Transverse colon (tissue), 4 donors: Measurements from ENCODE around the gene SLC13A3. TPM values are rescaled to one million over a fixed set of nuclear protein-coding genes. Genes with fewer than 3 reads are reported as not detected.

Experiments
- DNase-seq: peaks from one replicate; pipeline ENCODE4 v3.0.0-alpha.2; 2019
- H3K27ac ChIP-seq, 4 donors: fragments of 200-600 bp; sonication (generic); 2 replicates each; pipeline ENCODE4 v1.5.1; 2016 to 2018; ENCODE audit warnings: inconsistent platforms in 4 of 4
- H3K27me3 ChIP-seq: fragments of 200-600 bp; sonication (generic); 2 replicates; pipeline ENCODE4 v1.5.1; 2017; ENCODE audit warnings: inconsistent platforms
- H3K36me3 ChIP-seq, 4 donors: fragments of 200-600 bp; sonication (generic); 2 replicates each; pipeline ENCODE4 v1.5.1; 2017 to 2019; ENCODE audit warnings: inconsistent platforms in 4 of 4
- H3K4me1 ChIP-seq, 4 donors: fragments of 200-600 bp; sonication (generic); 2 replicates each; pipeline ENCODE4 v1.5.1; 2017 to 2020; ENCODE audit warnings: inconsistent platforms in 4 of 4
- H3K4me3 ChIP-seq, 4 donors: fragments of 200-600 bp; sonication (generic); 1 replicate in 1 of 4; 2 replicates in 3 of 4; pipeline versions ENCODE4 v1.5.1 to v1.6.1; 2017 to 2019; ENCODE audit warnings: inconsistent platforms in 4 of 4
- H3K9me3 ChIP-seq, 2 donors: fragments of 200-600 bp; sonication (generic); 2 replicates each; pipeline ENCODE4 v1.5.1; 2017 to 2019; ENCODE audit warnings: inconsistent platforms in 2 of 2
- CTCF ChIP-seq, 5 experiments: fragments of 200-600 bp in 3 of 5; fragments of 450-650 bp in 2 of 5; sonication (generic) in 3 of 5; IDR thresholded peaks; 1 replicate in 2 of 5; 2 replicates in 3 of 5; pipeline ENCODE4 v1.5.1; 2016 to 2017; ENCODE audit warnings: antibody characterized with exemption in 5 of 5, inconsistent platforms in 3 of 5, mild to moderate bottlenecking in 2 of 5, moderate library complexity in 1 of 5
- EP300 ChIP-seq: sonication (generic); formaldehyde crosslinking; IDR thresholded peaks from one replicate; pipeline ENCODE4 v1.6.1; 2017; ENCODE audit warnings: antibody characterized with exemption, low read depth
- POLR2A ChIP-seq: fragments of 450-650 bp; IDR thresholded peaks from one replicate; pipeline ENCODE4 v1.6.1; 2016; ENCODE audit warnings: antibody characterized with exemption, mild to moderate bottlenecking, moderate library complexity
- POLR2AphosphoS5 ChIP-seq, 3 donors: sonication (generic); formaldehyde crosslinking; IDR thresholded peaks; one replicate each; pipeline ENCODE4 v1.6.1; 2016; ENCODE audit warnings: antibody characterized with exemption in 3 of 3
- WGBS, 2 donors: methylation state at CpG; one replicate each; pipeline ENCODE4 v1.1.5; 2018; ENCODE audit warnings: low coverage in 1 of 2; 5-methylcytosine and 5-hydroxymethylcytosine counted together
- in situ Hi-C, 4 donors: fragments of 200-750 bp; cut with MboI; loops; one replicate each; pipeline versions ENCODE4 v1.15.0 to v1.15.1; 2017; ENCODE audit warnings: low sequenced_read_pairs in 3 of 4, low pct_ligation_motif_present in 1 of 4, low pct_unique_long_range_greater_than_20kb in 1 of 4
- intact Hi-C: fragments of 100-400 bp; cut with DNase I; formaldehyde crosslinking; loops from one replicate; pipeline ENCODE4 v1.15.1; 2023; ENCODE audit warnings: low total_unique reads
- total RNA-seq, 4 donors: library from RNA; depleted of rRNA; stranded (reverse); fragments of >200 nt; gene quantifications; one replicate each; pipeline ENCODE4 v1.1.0, GENCODE V29; 2016

SLC13A3 gene
- total RNA-seq, 4 donors from 2014 or later = 0.14 to 0.48 TPM; not detected in 2

- Histone ChIP-seq H3K4me1 (no peaks in the 10 kb centered on the region), H3K36me3 (no peaks in the 10 kb centered on the region), H3K27me3 (no peaks in the 10 kb centered on the region), H3K4me3 (no peak overlapping the region), H3K9me3 (no peaks in the 10 kb centered on the region), H3K27ac (no peak overlapping the region)
- TF ChIP-seq CTCF (IDR thresholded peaks at IDR 0.05) = no peak
- no peak for TF ChIP-seq EP300
- no peak for TF ChIP-seq POLR2A
- no peak for TF ChIP-seq POLR2AphosphoS5 (IDR thresholded peaks at IDR 0.05)
- WGBS, 2 donors = 83 to 90% methylated on average over 3 to 5 of the region's 5 CpGs
- in situ Hi-C loops (no loop called here), intact Hi-C loops (no loop called here)
- no peak for DNase-seq
Measured at GRCh38 chr20:46582648-46583047, 68.6 kb downstream of the SLC13A3 start.

GRCh38 chr20:46581391-46581790 lies 69.9 kb downstream of the SLC13A3 start:
- WGBS, 2 donors = 59 to 64% methylated on average over 3 of the region's 3 CpGs
- in situ Hi-C loops (no loop called here), intact Hi-C loops (no loop called here)
- Histone ChIP-seq H3K27me3 (no peaks in the 10 kb centered on the region), H3K36me3 (no peaks in the 10 kb centered on the region), H3K9me3 (no peaks in the 10 kb centered on the region), H3K4me3 (no peak overlapping the region), H3K27ac (no peak overlapping the region), H3K4me1 (no peaks in the 10 kb centered on the region)
- DNase-seq = no peak
- TF ChIP-seq EP300 (no peak), CTCF (IDR thresholded peaks at IDR 0.05) (no peak)

- Histone ChIP-seq H3K27ac (no peak overlapping the region), H3K36me3 (no peaks in the 10 kb centered on the region), H3K27me3 (no peaks in the 10 kb centered on the region), H3K9me3 (no peaks in the 10 kb centered on the region), H3K4me3 (no peak overlapping the region), H3K4me1 (no peaks in the 10 kb centered on the region)
- intact Hi-C loops (no loop called here), in situ Hi-C loops (no loop called here)
- TF ChIP-seq POLR2A (no peak), CTCF (IDR thresholded peaks at IDR 0.05) (no peak), EP300 (no peak), POLR2AphosphoS5 (IDR thresholded peaks at IDR 0.05) (no peak)
- DNase-seq = no peak
- WGBS, 2 donors = 96% methylated on average over 2 of the region's 2 CpGs; no CpG with 5 or more reads in 1 of the 2 donors
Measured at GRCh38 chr20:46580613-46581205, 70.5 kb downstream of the SLC13A3 start.

GRCh38 chr20:46578745-46579144 lies 72.5 kb downstream of the SLC13A3 start:
- Histone ChIP-seq H3K36me3 (no peaks in the 10 kb centered on the region), H3K27ac (no peak overlapping the region), H3K27me3 (no peaks in the 10 kb centered on the region), H3K4me1 (no peaks in the 10 kb centered on the region), H3K4me3 (no peak overlapping the region), H3K9me3 (no peaks in the 10 kb centered on the region)
- 77 to 89% methylated on average over 5 to 7 of the region's 7 CpGs for WGBS, 2 donors
- in situ Hi-C loops (no loop called here), intact Hi-C loops (no loop called here)
- no peak for TF ChIP-seq POLR2AphosphoS5 (IDR thresholded peaks at IDR 0.05)
- TF ChIP-seq POLR2A = no peak
- no peak for TF ChIP-seq CTCF (IDR thresholded peaks at IDR 0.05)
- no peak for DNase-seq
